HG02870 (cell line): ENCODE data around the gene GKAP1.
"Not testable (repeated sequence)": the region's sequence is repeated elsewhere in the genome, so short reads cannot be mapped to it uniquely, and the experiment has no call there.

Experiments
- ATAC-seq: cut with Tn5 transposase; IDR thresholded peaks from one replicate; pipeline ENCODE4 v1.9.1; 2021; ENCODE audit warnings: mild to moderate bottlenecking, moderate library complexity; ENCODE audit not compliant: unreplicated experiment

Gene GKAP1

DNA sequence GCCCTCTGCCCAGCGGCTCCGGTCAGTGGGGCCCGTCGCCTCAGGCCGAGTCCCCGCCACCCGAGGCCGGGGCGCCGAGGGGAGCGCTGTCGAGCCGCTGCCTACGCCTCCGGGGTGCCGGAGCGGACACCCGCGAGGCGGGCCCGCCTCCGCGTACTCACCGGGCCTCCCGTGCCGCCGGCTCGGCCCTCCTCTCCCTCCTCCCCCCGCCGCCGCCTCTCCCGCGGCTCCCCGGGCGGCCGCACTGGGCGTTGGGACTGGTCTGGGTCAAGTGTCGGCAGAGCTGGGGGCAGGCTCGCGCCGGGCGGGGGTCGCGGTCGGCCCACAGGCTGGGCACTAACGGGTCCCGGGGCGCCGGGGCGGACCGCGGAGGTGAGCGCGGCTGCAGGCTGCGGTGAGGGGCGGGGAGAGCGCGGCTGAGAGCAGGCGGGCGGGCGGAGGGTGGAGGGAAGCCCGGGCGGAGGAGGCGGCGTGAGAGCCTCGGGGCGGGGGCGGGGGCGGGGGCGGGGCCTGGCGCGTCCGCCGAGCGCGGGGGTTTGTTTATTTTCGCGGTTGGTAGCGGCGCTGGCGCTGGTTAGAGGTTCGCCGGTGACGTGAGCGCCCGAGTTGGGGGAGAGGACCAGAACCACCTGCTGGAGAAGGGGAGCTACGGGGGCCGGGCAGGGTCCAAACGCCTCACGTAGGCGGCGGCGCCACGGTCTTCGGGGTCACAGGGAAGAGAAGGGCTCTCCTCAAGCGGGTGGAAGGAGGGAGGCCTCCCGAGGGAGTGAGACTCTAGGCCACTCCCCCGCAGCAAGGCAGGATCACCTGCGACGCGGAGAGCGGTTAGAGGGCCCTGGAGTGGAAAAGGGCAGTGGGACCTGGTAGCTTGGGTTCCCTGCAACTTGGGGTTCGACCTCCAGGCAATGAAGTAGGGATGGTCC lies at the start of gene GKAP1:
GKAP1 (minus strand) TSS at position 414 of the 923 bp plus-strand sequence. CDS start 11,252 bp downstream, outside the sequence.
- ATAC-seq = peak; percentile 83

DNA sequence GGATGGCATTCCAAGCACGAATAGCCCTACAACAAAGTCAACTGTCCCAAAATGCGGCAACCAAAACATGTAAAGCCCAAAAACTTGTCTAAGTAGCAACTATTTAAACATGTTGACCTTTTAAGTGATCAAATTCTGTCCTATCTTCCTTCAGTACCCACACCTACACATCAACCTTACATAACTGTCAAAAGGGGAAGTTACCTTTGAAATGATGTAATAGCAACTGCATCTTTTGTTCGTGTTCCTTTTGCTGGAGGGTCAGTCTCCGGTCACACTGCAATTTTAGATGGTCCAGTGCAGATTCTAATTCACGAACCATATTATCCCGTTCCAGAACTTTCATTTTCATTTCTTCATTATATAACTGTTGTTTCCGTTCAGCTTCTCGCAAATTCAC lies 32.3 kb upstream of the GKAP1 start:
- ATAC-seq = peak; percentile 90

DNA sequence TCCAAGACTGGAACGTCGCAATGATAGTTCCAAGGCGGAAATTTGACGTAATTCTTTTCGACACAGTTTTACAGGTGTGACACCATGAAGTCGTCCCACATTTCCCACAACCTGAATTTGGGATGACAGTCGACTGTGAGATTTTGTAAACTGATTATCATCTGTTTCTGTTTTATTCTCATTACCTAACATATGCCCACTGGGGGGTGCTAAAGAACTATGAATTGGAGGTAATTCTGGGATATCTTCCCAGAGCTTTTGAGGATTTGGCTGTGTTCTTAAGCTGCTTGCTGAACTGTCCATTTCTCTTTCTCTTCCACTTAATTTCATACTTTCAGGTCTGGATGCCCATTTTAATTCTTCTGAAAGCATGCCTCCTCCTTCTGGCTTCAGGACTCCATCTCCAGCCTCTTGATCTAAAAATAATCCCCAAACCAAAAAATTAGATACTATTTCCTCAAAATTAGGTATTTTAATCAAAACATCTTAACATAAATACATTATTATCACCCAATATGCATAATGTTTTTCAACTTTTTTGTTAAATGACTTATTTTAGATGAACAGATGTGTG lies 19.6 kb upstream of the GKAP1 start:
- not testable (repeated sequence) for ATAC-seq

DNA sequence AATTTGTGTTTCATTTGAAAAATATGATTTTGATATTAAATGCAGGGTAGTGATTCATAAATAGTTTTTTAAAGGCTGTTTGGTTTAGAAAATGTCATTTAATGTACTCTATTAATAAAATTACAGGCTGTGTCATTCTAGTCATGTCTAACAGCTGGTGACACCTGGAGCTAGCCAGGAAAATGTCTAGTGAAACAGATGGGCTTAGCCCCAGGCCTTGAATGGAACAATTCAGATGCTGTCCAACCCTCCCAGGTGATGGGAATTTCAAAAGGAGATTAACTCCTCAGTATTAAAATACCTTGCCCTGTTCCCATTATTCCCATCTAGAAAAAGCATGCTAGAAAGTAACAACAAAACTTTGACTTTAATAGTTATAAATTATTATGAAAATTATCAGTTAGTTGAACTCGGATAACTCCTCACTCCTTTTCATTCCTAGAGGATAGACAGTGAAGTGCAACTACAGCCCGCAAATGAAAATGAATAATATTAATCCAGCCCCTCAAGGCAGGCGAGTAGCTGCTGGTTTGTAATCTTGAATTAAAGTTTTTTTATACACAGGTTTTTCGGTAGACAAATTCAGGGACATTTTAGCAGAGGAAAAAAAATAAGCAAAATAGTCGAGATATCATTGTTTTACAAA lies 13.0 kb upstream of the GKAP1 start:
- ATAC-seq = not testable (repeated sequence)

DNA sequence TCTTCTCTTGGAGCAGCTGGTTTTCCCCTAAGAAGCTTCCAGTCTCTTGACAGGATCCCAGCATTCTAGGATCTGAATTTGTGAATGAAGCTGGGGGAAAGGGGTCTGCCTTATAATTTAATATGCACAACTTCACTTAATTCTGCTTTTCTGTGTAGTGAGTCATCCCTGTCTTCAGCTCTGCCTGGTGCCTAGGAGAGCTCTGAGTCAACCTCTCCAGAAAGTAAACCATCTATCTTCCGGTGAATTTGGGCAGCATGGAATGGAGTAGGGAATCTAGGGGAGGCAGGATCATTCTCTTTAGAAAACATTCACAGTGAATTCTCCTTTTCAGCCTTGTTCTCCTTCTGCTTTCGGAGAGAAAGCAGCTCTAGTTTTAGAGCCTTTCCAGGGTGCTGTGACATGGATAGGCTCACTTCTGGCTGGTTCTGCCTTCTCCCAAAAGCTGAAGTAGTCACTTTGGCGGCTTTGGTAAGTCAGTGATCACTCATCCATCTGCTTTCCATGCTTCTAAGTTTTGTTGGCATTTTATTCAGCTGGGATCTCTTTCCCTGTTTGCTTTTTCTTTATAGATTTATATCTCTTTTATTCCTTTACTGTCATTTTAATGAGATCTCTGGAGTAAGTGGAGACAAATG lies 7.5 kb upstream of the GKAP1 start:
- ATAC-seq = not testable (repeated sequence)

DNA sequence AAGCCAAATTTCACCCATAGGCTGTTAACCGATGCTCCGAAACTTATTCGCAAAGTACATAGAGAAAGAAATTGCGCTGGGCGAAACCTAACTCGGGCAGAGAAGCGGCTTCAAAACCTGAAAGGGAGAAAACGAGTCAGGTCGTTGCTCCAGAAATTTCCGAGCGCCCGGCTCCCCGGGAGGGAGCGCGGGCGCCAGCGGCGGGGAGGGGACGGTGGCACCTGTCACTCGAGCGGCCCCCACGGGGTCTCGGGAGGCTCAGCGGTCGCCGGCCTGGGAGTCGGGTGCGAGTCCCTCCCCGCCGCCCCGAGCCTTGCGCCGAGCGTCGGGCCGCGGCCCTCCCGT lies 586 bp downstream of the GKAP1 start:
- ATAC-seq = not testable (repeated sequence)

DNA sequence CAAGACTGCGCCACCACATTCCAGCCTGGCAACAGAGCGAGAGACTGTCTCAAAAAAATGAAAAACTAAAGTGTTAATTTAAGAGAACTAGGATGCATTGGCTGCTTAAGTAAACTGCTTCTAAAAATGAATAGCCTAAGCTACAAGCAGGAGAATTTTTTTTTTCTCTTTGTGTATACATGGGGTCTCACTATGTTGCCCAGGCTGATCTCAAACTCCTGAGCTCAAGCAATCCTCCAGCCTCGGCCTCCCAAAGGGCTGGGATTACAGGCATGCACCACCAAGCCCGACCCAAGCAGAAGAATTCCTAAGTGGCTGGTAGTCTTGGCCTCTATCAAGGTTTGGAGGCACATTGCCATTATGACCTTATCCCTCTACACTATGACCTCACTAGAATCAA lies 2.4 kb downstream of the GKAP1 start:
- not testable (repeated sequence) for ATAC-seq

DNA sequence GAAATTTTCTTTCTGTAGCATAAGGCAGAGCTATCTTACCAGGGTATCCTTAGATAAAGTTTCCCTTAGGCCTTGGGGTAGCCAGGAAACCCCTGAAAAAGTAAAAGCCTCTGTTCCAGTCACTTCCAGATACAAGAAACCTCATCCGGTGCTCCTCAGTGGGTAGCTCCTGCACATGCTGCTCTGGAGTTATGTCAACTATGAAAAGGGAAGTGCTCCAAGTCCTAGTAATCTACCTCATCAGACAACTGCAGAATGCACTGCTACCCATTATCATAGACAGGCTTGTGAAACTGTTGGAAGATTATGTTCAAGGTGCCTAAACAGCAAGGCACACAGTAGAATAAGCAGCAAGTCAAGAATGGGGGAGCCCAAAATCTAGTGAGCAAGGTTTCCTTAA lies 8.4 kb downstream of the GKAP1 start:
- peak; percentile 66 for ATAC-seq

DNA sequence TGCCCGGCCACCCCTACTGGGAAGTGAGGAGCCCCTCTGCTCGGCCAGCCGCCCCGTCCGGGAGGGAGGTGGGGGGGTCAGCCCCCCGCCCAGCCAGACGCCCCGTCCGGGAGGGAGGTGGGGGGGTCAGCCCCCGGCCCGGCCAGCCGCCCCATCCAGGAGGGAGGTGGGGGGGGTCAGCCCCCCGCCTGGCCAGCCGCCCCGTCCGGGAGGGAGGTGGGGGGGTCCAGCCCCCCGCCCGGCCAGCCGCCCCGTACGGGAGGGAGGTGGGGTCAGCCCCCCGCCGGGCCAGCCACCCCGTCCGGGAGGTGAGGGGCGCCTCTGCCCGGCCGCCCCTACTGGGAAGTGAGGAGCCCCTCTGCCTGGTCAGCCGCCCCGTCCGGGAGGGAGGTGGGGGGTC lies 13.1 kb downstream of the GKAP1 start:
- not testable (repeated sequence) for ATAC-seq

DNA sequence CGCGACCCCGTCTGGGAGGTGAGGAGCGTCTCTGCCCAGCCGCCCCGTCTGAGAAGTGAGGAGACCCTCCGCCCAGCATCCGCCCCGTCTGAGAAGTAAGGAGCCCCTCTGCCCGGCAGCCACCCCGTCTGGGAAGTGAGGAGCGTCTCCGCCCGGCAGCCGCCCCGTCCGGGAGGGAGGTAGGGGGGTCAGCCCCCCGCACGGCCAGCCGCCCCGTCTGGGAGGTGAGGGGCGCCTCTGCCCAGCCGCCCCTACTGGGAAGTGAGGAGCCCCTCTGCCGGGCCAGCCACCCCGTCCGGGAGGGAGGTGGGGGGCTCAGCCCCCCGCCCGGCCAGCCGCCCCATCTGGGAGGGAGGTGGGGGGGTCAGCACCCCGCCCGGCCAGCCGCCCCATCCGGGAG lies 13.6 kb downstream of the GKAP1 start:
- not testable (repeated sequence) for ATAC-seq

DNA sequence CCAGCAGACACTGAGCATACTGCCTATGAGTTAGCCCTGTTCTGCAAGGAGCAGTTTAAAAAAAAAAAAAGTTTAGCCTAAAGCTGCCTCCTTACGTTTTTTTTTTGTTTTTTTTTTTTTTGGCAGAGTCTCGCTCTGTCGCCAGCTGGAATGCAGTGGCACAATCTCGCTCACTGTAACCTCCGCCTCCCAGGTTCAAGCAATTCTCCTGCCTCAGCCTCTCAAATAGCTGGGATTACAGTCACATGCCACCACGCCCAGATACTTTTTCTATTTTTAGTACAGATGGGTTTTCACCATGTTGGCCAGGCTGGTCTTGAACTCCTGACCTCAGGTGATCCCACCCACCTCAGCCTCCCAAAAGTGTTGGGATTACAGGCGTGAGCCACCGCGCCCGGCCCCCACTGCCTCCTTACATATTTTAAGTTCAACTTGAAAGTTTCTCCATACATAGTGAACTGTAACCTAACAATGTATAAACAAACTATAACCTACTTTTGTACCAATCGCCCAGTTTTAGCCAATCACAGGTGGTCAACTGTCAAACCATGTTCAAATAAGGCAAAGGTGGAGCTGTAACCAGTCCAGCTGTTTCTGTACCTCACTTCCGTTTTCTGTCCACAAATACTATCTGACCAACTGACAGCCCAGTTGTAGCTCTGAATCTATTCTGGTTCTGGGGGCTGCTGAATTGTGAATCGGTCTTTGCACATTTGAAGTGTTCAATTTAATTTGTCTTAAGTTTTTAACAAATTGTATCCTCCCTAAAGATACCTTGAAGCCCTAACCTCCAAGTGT lies 17.1 kb downstream of the GKAP1 start:
- no peak for ATAC-seq

DNA sequence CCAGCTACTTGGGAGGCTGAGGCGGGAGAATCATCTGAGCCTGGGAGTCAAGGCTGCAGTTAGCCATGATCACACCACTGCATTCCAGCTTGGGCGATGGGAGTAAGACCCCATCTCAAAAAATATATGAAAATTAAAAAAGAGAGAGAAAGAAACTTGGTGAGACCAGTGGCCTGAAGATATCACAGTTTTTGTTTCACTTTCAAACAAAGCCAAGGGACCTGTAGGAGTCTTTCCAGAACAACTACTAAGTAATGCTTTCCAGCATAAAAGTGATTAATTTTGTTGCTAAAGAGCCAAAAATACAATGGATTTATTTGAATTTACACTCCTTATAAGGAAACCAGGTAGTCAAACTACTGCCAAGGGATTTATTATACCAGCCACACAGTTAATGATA lies 23.5 kb downstream of the GKAP1 start:
- no peak for ATAC-seq

DNA sequence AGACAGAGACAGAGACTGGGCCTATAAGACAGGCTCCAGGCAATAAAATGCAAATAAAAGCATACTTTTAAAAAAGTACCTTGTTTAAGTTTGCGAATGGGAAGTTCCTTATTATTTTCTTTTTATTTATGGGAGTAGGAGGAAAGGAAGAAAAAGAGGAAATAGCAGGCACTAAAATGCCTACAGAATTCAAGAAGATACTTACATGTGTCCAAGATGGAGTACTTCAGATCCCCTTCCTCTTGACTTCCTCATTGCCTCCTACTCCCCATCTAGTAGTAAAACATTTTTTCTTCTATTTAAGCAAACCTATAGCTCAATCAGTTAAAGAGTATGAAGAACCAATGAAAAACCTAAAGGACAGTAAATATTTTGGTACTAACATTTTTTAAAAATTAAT lies 24.8 kb downstream of the GKAP1 start:
- ATAC-seq = no peak

DNA sequence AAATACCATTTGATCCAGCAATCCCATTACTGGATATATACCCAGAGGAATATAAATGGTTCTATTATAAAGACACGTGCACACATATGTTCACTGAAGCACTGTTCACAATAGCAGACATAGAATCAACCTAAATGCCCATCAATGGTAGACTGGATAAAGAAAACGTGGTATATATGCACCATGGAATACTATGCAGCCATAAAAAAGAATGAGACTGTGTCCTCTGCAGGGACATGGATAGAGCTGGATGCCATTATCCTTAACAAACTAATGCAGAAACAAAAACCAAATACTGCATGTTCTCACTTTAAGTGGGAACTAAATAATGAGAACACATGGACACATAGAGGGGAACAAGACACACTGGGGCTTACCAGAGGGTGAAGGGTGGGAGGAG lies 39.4 kb downstream of the GKAP1 start:
- no peak for ATAC-seq

DNA sequence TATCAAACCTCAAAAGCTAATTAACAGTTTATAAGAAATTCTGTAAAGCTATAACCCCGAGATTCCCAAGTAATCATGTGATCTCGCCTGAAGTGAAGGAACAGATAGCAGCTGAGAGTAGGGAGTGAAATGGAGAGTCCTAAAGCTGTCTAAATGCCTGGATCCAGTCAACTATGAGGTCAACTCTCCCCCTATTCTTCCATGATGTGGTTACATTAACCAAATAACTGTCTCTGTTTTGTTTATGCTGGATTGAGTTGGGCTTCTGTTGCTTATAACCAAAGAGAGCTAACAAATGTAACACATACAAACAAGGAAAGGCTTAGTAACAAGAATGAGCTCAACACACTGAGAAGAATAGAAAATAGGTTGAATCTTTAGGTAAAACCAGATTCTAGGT lies 41.6 kb downstream of the GKAP1 start:
- ATAC-seq = no peak

DNA sequence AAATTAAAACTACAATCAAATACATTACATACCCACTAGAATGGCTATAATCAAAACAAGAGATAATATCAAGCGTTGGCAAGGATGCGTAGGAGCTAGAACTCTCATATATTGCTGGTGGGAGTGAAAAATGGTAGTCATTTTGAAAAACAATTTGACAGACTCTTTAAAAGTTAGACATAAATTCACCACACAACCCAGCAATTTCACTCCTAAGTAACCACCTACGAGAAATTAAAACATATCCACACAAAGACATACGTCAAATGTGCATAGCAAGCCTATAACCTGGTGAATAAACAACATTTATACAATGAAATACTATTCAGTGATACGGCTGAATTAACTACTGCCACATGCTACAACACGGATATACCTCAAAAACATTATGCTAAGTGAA lies 44.7 kb downstream of the GKAP1 start:
- ATAC-seq = no peak

DNA sequence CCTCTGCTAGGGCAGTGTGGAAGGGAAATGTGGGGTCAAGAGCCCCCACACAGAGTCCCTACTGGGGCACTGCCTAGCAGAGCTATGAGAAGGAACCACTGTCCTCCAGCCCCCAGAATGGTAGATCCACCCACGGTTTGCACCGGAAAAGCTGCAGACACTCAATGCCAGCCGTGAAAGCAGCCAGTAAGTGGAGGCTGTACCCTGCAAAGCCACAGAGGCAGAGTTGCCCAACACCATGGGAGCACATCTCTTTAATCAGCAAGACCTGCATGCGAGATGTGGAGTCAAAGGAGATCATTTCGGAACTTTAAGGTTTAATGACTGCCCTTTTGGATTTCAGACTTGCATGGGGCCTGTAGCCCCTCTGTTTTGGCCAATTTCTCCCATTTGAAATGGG lies 52.2 kb downstream of the GKAP1 start:
- ATAC-seq = no peak

DNA sequence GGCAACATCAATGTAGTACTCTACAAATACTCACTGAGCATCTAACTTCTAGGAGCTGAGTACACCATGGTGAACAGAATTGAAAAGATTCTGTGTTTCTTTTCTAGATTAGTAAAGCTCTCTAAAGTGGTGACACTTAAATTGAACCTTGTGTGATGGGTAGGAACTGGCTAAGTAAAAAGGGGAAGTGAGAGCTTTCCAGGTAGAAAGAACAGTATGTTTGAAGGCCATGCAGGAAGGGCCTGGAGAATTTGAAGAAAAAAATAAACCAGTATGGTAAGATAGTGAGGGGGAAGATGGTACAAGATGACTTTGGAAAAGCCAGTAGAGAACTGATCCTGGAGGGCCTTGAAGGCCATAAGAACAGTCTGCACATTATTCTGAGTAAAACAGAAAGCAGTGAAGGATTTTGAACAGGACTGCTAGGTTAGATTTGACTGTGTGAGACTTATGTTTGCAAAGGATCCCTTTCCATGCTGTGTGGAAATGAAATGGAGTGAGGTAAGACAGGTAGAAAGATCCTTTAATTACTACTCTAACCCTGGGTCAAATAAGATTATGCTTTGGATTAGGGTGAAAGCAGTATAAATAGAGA lies 63.1 kb downstream of the GKAP1 start:
- peak; percentile 74 for ATAC-seq

DNA sequence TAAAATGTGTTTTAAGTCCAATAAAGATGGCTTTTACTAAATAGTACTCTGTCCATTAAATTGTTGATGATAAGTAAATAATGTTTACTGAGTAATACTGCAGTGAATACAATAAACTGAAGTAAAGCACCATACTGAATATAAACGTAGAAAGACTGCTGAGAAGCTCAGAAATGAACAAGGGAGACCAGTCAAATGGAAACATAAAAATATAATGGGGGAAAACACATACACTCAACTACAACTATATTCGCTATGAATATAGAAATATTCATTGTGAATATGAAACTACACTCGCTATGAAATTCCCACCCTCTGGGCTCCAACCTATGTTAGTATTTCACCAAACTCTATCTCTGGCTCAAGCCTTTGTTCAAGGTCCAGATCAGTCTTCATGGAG lies 67.9 kb downstream of the GKAP1 start:
- no peak for ATAC-seq

DNA sequence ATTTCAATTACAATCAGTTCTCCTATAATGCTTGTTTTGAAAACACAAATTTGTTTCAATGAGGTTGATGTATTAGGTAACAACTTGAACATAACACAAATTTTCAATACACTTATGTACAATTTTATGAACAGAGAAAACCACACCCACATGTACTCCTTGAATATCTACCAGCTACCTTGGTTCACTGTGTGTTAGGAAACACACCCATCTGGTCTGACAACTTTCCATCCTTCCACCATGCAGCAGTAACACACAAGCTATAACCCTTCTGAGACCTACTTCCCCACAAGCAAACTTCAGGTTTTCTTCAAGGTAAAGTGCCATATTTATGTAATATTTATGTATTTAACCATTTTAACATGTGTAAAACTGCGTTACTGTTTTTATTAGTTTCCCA lies 73.4 kb downstream of the GKAP1 start:
- ATAC-seq = no peak
